ENCODE measurements around the gene VWCE.

Gene VWCE

DNA sequence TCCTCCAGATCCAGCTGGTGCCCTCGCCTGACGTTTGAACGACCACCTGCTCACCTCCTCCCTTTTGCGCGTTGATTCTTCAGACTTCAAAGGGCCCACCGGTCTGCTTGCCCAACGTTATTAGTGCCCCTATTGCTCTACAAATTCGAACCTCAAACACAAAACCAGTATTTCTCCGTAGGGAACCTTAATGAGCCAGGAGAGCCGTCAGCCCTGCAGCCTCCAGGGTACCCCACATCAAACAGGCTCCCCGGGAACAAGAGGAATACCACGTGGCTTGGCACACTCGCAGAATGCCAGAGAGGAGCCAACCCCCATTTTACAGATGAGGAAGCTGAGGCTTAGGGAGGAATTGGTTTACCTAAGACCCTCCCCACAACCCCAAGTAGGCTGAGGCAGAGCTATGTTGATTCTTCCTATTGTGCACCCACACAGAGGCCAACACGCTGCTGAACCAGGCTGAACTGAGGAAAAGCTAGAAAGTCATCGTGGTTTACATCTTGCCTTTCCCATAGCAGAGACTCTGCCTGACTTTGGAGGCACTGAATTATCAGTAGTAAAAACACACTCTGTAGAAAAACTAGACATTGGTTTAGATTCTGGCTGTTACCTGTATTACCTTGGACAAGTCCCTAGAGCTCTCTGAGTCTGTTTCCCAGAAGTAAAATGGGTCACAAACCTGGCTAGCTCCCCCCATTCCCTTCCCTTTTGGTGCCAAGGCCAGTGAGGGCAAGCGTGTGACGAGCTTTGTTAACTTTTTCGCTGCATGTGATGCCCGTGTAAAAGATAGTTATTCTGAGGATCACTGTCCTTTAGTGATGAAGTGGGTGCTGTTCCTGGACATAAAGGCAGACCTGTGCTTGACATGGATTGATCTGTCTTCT, 38.7 kb upstream of the VWCE start:
- peak overlapping the region; percentile 84 for H3K27ac ChIP-seq

DNA sequence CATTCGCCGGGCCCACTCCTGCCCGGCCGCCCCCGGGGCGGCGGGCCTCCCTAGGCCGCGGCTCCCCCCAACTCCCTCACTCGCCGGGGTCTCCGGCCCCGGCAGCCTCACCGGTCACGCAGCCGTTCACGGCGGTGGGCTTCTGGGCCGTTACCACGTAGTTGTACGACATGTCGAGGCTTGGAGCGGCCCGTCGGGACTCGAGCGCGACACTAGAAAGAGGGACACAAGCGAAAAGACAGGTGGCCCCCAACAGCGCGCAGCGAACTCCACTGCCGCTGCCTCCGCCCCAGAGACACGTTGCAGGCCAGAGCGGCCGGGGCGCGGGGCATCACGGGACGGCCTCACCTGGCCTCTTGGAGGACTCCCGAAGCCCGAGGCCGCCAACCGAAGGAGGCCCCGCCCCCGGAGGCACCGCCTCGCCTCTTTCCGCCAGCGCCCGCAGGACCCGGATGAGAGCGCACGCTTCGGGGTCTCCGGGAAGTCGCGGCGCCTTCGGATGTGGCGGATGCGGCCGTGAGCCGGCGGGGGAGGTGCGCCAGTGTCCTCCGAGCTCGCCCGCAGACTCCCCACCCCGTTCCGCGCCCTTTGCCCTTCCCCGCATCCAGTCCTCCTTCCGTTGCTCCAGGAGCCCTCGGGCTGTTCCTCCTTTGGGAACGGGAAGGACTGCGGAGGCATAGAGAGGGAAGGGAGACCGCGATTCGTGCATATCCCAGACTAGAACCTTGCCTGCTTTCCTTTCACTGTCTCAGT, 37.9 kb upstream of the VWCE start, which contains the start of the genes DDB1 and TKFC:
TSS of gene DDB1 (minus strand) at position 309 of the 753 bp plus-strand sequence. CDS start at position 172, 137 bp downstream.
TSS of gene TKFC (plus strand) at position 432 of the 753 bp plus-strand sequence. CDS start 1,501 bp downstream, outside the sequence.
- peak within 1 kb of the TSS; percentile 84 for H3K27ac ChIP-seq
- TF ChIP-seq, protein P1, sequence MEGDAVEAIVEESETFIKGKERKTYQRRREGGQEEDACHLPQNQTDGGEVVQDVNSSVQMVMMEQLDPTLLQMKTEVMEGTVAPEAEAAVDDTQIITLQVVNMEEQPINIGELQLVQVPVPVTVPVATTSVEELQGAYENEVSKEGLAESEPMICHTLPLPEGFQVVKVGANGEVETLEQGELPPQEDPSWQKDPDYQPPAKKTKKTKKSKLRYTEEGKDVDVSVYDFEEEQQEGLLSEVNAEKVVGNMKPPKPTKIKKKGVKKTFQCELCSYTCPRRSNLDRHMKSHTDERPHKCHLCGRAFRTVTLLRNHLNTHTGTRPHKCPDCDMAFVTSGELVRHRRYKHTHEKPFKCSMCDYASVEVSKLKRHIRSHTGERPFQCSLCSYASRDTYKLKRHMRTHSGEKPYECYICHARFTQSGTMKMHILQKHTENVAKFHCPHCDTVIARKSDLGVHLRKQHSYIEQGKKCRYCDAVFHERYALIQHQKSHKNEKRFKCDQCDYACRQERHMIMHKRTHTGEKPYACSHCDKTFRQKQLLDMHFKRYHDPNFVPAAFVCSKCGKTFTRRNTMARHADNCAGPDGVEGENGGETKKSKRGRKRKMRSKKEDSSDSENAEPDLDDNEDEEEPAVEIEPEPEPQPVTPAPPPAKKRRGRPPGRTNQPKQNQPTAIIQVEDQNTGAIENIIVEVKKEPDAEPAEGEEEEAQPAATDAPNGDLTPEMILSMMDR (IDR thresholded peaks at IDR 0.05), result no peak
- no peak for TF ChIP-seq ZFX (IDR thresholded peaks at IDR 0.05; ENCODE audit: borderline replicate concordance)

More for the DNA sequence above, 38.7 kb upstream of the VWCE start:
- TF ChIP-seq, protein P1 (IDR thresholded peaks at IDR 0.05), result no peak
- TF ChIP-seq ZFX (IDR thresholded peaks at IDR 0.05; ENCODE audit: borderline replicate concordance), result no peak

DNA sequence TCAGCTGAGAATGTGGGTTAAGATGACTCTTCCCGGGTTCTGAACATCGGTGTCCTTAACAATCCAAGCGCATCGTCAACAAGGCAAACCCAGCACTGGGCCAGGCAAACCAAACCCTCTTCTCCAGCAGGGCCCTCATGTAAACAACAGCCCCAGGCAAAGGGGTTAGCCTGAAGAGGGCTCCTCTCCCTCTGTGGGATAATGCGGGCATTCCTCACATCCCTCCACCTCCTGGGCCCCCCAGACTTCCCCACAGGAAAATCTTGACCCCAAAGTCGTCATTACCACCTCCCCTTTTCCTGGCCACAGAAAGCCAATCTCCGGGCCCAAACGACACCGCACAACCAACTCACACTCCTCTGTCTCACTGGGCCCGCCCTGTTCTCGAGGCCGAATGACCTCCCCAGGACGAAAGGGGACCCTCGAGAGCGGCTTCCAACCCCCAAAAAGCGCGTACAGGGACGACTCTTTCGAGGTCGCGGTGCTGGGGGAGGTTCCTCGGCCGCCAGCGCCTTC, 37.2 kb upstream of the VWCE start:
- no peak for TF ChIP-seq ZFX (IDR thresholded peaks at IDR 0.05; ENCODE audit: borderline replicate concordance)
- TF ChIP-seq, protein P1 (IDR thresholded peaks at IDR 0.05), result no peak
- H3K27ac ChIP-seq, result peak overlapping the region; percentile 84

DNA sequence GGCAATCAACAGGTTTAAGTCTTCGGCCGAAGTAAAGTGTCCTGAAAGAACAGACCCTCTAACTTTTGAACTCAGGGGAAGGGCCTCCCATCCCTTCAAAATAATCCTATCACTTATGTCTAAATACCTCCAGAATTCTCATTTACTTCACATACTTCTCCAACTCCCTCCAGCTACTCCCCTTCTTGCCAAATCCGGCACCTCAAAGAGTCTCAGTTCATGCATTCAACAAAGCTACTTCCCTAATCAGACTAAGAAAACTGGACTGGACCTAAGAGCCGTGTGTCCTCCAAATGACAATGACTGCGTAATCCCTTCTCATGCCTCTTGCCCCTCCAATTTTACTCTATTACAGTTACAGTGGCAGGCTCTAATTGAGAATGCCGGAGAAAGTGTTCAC, 36.5 kb upstream of the VWCE start:
- H3K27ac ChIP-seq, result no peak overlapping the region
- no peak for TF ChIP-seq ZFX (IDR thresholded peaks at IDR 0.05; ENCODE audit: borderline replicate concordance)
- TF ChIP-seq, protein P1 (IDR thresholded peaks at IDR 0.05), result no peak

DNA sequence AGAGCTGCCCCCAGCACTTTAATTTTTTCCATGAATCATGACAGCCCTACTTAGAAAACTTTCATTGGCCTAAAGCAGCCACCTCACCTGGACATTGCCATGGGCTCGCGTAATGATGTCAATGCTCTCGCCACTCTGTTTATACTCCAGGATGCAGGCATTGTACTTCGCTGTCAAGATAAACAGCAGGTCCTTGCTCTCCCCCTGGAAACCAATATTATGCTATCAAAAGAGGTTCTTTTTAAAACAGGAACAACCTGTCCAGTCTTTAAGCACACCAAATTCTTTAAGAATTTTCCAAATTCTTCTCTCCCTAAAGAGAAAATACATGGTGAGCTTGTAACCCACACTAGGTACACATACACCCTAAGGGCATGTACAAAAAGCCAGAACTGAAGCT, 34.8 kb upstream of the VWCE start:
- TF ChIP-seq, protein P1 (IDR thresholded peaks at IDR 0.05), result no peak
- no peak for TF ChIP-seq ZFX (IDR thresholded peaks at IDR 0.05; ENCODE audit: borderline replicate concordance)
- H3K27ac ChIP-seq, result peak overlapping the region; percentile 35

DNA sequence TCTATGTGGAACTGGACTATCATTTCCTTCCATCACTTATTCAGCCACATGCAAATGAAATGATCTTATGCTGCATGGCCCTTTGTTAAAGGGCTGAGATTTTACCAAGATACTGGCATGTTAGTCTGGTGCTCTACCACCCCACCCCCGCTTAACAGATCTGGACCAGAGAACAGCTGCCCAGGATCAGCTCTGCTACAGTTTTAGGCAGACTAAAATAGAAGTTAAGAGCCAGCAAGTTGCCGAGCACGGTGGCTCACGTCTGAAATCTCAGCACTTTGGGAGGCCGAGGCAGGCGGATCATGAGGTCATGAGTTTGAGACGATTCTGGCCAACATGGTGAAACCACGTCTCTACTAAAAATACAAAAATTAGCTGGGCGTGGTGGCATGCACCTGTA, 33.2 kb upstream of the VWCE start:
- TF ChIP-seq, protein P1 (IDR thresholded peaks at IDR 0.05), result no peak
- TF ChIP-seq ZFX (IDR thresholded peaks at IDR 0.05; ENCODE audit: borderline replicate concordance), result no peak
- H3K27ac ChIP-seq, result no peak overlapping the region
